Liver (tissue), 2 donors: ENCODE data around the gene LSM10.

ENCODE experiments used
- TF ChIP-seq, protein P1 (sequence below): fragments of 150-350 bp; IDR thresholded peaks from 2 replicates; pipeline ENCODE4 v1.5.1; 2017; ENCODE audit warnings: improper control_type of control experiment, low read depth, low read length; ENCODE audit not compliant: missing input control
- TF ChIP-seq, protein P2 (sequence below): IDR thresholded peaks from 2 replicates; pipeline ENCODE4 v1.6.1; 2016; ENCODE audit warnings: antibody characterized with exemption
- donor health status: healthy.

DNA sequence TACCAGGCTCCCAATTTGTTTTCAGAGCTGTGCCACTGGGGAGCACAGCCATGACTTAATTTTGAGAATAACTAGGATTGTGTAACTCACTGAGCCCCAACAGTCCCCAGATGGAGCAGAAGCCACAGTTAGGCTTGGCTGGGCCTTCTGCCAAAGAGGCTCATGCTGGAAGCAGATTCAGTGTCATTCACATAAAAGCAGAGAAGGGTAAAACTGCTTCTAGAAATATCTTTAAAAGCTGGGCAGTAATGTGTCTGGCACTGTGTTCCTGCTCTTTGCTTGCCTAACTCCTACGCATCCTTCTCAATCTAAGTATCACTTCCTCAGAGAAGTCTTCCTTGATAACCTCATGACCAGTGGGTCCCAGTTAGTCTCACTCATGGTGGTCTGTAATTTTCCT is 32.3 kb downstream of the LSM10 start:
- TF ChIP-seq, protein P1, sequence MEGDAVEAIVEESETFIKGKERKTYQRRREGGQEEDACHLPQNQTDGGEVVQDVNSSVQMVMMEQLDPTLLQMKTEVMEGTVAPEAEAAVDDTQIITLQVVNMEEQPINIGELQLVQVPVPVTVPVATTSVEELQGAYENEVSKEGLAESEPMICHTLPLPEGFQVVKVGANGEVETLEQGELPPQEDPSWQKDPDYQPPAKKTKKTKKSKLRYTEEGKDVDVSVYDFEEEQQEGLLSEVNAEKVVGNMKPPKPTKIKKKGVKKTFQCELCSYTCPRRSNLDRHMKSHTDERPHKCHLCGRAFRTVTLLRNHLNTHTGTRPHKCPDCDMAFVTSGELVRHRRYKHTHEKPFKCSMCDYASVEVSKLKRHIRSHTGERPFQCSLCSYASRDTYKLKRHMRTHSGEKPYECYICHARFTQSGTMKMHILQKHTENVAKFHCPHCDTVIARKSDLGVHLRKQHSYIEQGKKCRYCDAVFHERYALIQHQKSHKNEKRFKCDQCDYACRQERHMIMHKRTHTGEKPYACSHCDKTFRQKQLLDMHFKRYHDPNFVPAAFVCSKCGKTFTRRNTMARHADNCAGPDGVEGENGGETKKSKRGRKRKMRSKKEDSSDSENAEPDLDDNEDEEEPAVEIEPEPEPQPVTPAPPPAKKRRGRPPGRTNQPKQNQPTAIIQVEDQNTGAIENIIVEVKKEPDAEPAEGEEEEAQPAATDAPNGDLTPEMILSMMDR: no peak
- TF ChIP-seq, protein P2, sequence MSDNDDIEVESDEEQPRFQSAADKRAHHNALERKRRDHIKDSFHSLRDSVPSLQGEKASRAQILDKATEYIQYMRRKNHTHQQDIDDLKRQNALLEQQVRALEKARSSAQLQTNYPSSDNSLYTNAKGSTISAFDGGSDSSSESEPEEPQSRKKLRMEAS: no peak
